NCI-H748 (cell line): ENCODE measurements around the gene TRMT61A.

Source experiments
- DNase-seq: peaks from one replicate; lab custom pipeline; 2025; ENCODE audit not compliant: unreplicated experiment; lab: John Stamatoyannopoulos, UW

Gene TRMT61A

GRCh38 chr14:103545915-103546651, 17.1 kb downstream of the TRMT61A start:
- no peak for DNase-seq

GRCh38 chr14:103546652-103547454, 17.9 kb downstream of the TRMT61A start:
- DNase-seq: peak; percentile 90

- DNase-seq: no peak
Measured at GRCh38 chr14:103547455-103547940, 18.5 kb downstream of the TRMT61A start.

GRCh38 chr14:103547941-103548462, 19.0 kb downstream of the TRMT61A start:
- no peak for DNase-seq

- no peak for DNase-seq
Measured at GRCh38 chr14:103548463-103549351, 19.7 kb downstream of the TRMT61A start.

- DNase-seq: no peak
Measured at GRCh38 chr14:103549361-103550311, 20.6 kb downstream of the TRMT61A start.

- no peak for DNase-seq
Measured at GRCh38 chr14:103550451-103551337, 21.7 kb downstream of the TRMT61A start.

- DNase-seq: no peak
Measured at GRCh38 chr14:103551338-103551762, 22.4 kb downstream of the TRMT61A start.

GRCh38 chr14:103552011-103552845, 23.2 kb downstream of the TRMT61A start:
- DNase-seq: no peak

- DNase-seq: no peak
Measured at GRCh38 chr14:103552846-103553210, 23.8 kb downstream of the TRMT61A start.

- DNase-seq: no peak
Measured at GRCh38 chr14:103555559-103556337, 26.8 kb downstream of the TRMT61A start.

GRCh38 chr14:103556946-103557758, 28.2 kb downstream of the TRMT61A start:
- no peak for DNase-seq

- no peak for DNase-seq
Measured at GRCh38 chr14:103558071-103558882, 29.3 kb downstream of the TRMT61A start.

- DNase-seq: no peak
Measured at GRCh38 chr14:103559766-103560165, 30.8 kb downstream of the TRMT61A start.

- no peak for DNase-seq
Measured at GRCh38 chr14:103560691-103561090, 31.7 kb downstream of the TRMT61A start.
